Mammary microvascular endothelial cell (primary cell): ENCODE data around the gene CMPK1. TPM values are rescaled to one million over a fixed set of nuclear protein-coding genes. Genes with fewer than 3 reads are reported as not detected.

Experiments
- total RNA-seq: library from RNA; depleted of rRNA; stranded (reverse); fragments of >200 nt; gene quantifications from 2 replicates; pipeline ENCODE4 v1.2.3, GENCODE V29; 2015

CMPK1 gene, protein sequence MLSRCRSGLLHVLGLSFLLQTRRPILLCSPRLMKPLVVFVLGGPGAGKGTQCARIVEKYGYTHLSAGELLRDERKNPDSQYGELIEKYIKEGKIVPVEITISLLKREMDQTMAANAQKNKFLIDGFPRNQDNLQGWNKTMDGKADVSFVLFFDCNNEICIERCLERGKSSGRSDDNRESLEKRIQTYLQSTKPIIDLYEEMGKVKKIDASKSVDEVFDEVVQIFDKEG
- 71.3 and 76.3 TPM in 2 replicates for total RNA-seq

DNA sequence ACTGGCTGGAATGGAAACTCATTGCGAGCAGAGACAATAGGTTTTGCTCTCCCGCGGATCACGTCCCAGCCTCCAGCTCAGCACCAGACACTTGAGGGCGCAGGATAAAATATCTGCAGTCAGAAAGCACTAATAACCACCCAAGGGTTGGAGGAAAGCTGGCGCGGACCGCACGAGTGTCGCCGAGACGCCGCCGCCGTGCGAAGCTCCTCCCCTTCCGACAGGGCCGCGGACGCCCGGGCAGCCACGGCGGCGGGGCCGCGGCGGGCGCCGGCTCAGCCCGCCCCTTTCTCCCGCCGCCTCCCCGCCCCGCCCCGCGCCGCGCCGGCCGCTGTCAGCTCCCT, at the start of gene CMPK1:
Gene CMPK1 (plus strand): TSS at position 213 of the 344 bp plus-strand sequence. CDS start 156 bp downstream, outside the sequence.

DNA sequence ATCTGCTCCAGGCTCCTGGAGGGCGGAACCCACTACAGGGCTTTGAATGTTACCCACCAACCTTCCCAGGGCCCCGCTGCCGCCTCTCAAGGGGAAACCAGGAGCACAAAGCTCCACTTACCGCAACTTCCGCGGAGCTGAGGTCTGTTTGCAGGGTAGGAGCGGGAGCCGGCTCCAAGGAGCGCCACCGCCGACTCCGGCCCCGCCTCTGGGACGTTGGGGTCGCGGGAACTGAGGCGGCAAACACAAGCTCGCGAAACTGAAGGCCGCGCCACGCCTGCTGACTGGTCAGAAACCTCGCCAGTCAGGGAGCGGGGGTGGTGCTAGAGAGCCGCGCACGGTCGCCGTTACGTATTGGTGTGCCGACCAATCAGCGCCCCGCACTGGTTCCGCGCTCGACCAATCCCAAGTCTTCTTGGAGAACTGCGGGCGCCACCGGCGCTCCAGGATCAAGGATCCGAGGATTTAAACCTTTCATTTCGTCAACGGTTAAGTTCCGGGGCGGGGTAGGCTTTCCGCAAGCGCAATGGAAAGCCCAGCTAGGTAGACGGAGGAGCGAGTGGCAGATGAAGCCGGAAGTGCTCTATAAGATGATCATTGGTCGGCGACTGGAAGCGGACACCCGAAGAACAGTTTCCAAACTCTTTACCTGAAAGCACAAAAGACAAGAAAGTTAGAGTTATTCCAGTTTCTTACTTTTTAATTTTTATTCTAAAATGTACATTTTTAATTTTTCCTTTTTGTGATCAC, 19.5 kb upstream of the CMPK1 start, which contains the start of gene STIL:
Gene STIL (minus strand): TSS at position 233 of the 750 bp plus-strand sequence. CDS start 3,828 bp downstream, outside the sequence.

DNA sequence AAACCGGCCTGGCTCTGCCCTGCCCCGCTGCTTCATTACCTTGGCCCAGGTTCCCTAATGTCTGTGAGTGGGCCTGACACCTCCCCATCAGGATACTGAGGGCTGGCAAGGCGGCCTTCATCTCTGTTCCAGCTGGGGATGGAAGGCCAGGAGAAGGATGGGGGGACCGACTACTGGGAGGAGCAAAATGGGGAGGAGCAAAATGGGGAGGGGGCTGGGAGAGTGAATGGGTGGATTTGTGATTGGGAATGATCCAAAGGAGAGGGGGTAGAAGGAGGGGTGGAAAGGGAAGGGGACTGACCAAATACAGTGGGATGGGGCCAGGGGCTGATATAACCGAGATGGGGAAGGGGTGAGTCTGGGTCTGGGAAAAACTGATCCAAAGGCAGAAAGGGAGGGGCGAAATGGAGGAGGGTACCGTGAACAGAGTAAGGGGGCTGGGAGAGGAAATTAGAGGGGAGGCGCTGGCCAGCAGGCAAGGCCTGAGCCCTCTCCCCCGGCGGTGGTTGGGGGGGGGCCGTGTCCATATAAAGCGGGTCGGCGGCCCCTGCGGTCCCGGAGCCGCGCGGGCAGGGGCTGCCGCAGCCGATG, 82.2 kb downstream of the CMPK1 start, which contains the start of gene FOXE3:
Gene FOXE3 (plus strand): TSS at position 558 of the 591 bp plus-strand sequence. CDS start 31 bp downstream, at position 589.

Other genes with a start within 250 kb of the CMPK1 start
- gene CYP4A22, start 196.3 kb upstream of the CMPK1 start, total RNA-seq: not detected in 2 replicates
- gene PDZK1IP1, start 143.8 kb upstream of the CMPK1 start, total RNA-seq: 0.13 and 0.30 TPM in 2 replicates
- 25.1 and 25.8 TPM in 2 replicates for gene TAL1, start 101.6 kb upstream of the CMPK1 start, total RNA-seq
- gene STIL, start 19.6 kb upstream of the CMPK1 start, total RNA-seq: 16.8 and 17.6 TPM in 2 replicates
- not detected in 2 replicates for gene FOXE3, start 82.5 kb downstream of the CMPK1 start, total RNA-seq
- 0.30 and 0.33 TPM in 2 replicates for gene FOXD2, start 104.3 kb downstream of the CMPK1 start, total RNA-seq